ENCODE data around the gene ECHS1. TPM values are rescaled to one million over a fixed set of nuclear protein-coding genes. Genes with fewer than 3 reads are reported as not detected.

ECHS1 gene
- total RNA-seq, 1 donor from 2014 or later = 28.2 TPM

GRCh38 chr10:133358162-133358924 lies 14.8 kb downstream of the ECHS1 start:
- DNase-seq = no peak

- DNase-seq = no peak
These were observed 15.6 kb downstream of the ECHS1 start, which contains the start of gene FUOM for GRCh38 chr10:133357285-133358161. TSS of gene FUOM (minus strand) at chr10:133358019. CDS start at chr10:133358007, 12 bp downstream.

GRCh38 chr10:133356549-133357284 lies 16.4 kb downstream of the ECHS1 start:
- DNase-seq = no peak

GRCh38 chr10:133355991-133356390 lies 17.2 kb downstream of the ECHS1 start:
- no peak for DNase-seq

GRCh38 chr10:133355266-133355665 lies 17.9 kb downstream of the ECHS1 start:
- no peak for DNase-seq

GRCh38 chr10:133354672-133355240 lies 18.4 kb downstream of the ECHS1 start:
- DNase-seq = no peak

- no peak for DNase-seq
These were observed 19.1 kb downstream of the ECHS1 start for GRCh38 chr10:133353988-133354605.

GRCh38 chr10:133353202-133353959 lies 19.8 kb downstream of the ECHS1 start:
- no peak for DNase-seq

- DNase-seq = no peak
These were observed 21.5 kb downstream of the ECHS1 start for GRCh38 chr10:133351408-133352318.

- DNase-seq = no peak
These were observed 22.2 kb downstream of the ECHS1 start for GRCh38 chr10:133350950-133351329.

- no peak for DNase-seq
These were observed 22.7 kb downstream of the ECHS1 start for GRCh38 chr10:133350283-133350949.

- no peak for DNase-seq
These were observed 23.6 kb downstream of the ECHS1 start for GRCh38 chr10:133349577-133350011.

- no peak for DNase-seq
These were observed 24.0 kb downstream of the ECHS1 start for GRCh38 chr10:133349160-133349568.

- DNase-seq = no peak
These were observed 25.2 kb downstream of the ECHS1 start for GRCh38 chr10:133347710-133348517.

GRCh38 chr10:133346413-133346812 lies 26.7 kb downstream of the ECHS1 start:
- no peak for DNase-seq

- no peak for DNase-seq
These were observed 28.9 kb downstream of the ECHS1 start for GRCh38 chr10:133344236-133344635.

GRCh38 chr10:133343558-133343957 lies 29.6 kb downstream of the ECHS1 start:
- DNase-seq = no peak

- no peak for DNase-seq
These were observed 30.2 kb downstream of the ECHS1 start for GRCh38 chr10:133342942-133343341.

Data from occipital lobe (tissue), 2 donors.